ENCODE data around the gene MAP3K20. TPM values are rescaled to one million over a fixed set of nuclear protein-coding genes. Genes with fewer than 3 reads are reported as not detected.

MAP3K20 gene
- total and polyA plus RNA-seq, 10 of the 15 experiments (the other 5 are each of a cell fraction or from before 2014, with no cell fraction given) = 0.04 to 5.6 (median 2.3) TPM

DNA sequence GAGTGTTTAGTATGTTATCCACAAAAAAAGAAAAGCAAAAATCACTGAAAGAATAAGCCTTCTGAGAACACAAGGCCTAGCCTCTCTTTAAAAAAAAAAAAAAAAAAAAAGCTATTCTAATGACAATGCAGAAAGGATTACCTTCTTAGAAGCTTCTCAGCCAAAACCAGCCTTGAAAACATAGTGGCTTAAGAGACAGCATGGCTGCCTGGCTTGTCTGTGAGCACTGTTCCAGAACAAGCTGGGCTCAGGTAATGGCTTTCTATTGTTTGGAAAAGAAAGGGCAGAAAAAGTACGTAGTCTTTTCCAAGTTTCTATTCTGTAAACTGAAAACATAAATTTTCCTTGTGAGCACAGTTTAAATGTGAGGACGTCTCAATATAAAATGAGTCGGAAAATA lies 119.5 kb downstream of the MAP3K20 start:
- BruUV-seq (replicated peaks) = no TSS peak
- ChIA-PET SMC1A (ENCODE audit: uncharacterized antibody, unreplicated experiment) (interaction anchor here (1.1 to 1.5 kb wide), 2 partner anchors 8 to 15 kb away, joined by 3 to 4 read pairs; no protein-coding TSS in a partner anchor), CTCF (interaction anchor here (1.0 kb wide), 1 partner anchor 16 kb away, joined by 4 read pairs; no protein-coding TSS in a partner anchor), POLR2A (no interaction called here), RAD21 (ENCODE audit: unreplicated experiment) (interaction anchor here (0.6 kb wide), 1 partner anchor 68 kb away, joined by 3 read pairs; no protein-coding TSS in a partner anchor)
- Histone ChIP-seq H4K20me1 (ENCODE audit: control insufficient read depth, insufficient read depth) (no peaks in the 10 kb centered on the region), H3K4me2 (ENCODE audit: control insufficient read depth, insufficient read depth) (no peak overlapping the region), H3K9ac (ENCODE audit: control insufficient read depth, insufficient read depth, low read length) (no peak overlapping the region), H3K79me2 (ENCODE audit: control insufficient read depth, insufficient read depth, low read length) (no peaks in the 10 kb centered on the region), H3K36me3 (ENCODE audit: control insufficient read depth in 2 of 2, insufficient read depth in 2 of 2, low read length in 1 of 2) (no peaks in the 10 kb centered on the region), H3K9me3 (replicated peaks; ENCODE audit: control insufficient read depth, insufficient read depth, low read length) (no peaks in the 10 kb centered on the region), H3K4me3 (no peak overlapping the region), H3K27me3 (replicated peaks in 1 of 2; ENCODE audit: control insufficient read depth in 2 of 2, insufficient read depth in 2 of 2, low read length in 1 of 2) (no peaks in the 10 kb centered on the region), H3K4me1 (ENCODE audit: control insufficient read depth, insufficient read depth, low read length) (no peaks in the 10 kb centered on the region), H3K27ac (ENCODE audit: control insufficient read depth, insufficient read depth) (no peak overlapping the region), H2AFZ (ENCODE audit: control insufficient read depth, low read depth, low read length) (no peak overlapping the region)
- no peak for FAIRE-seq
- WGBS (ENCODE audit: insufficient coverage, insufficient replicate concordance, low lambda C conversion rate, missing lambda C conversion rate) = 97% methylated on average over 3 of the region's 3 CpGs
- intact Hi-C loops (cut with micrococcal nuclease; ENCODE audit: unreplicated experiment) (no loop called here), in situ Hi-C loops (cut with MboI) (no loop called here)
- DNase-seq (ENCODE audit: low read depth, low spot score) = no peak
- no peak for ATAC-seq
- TF ChIP-seq, protein P1, sequence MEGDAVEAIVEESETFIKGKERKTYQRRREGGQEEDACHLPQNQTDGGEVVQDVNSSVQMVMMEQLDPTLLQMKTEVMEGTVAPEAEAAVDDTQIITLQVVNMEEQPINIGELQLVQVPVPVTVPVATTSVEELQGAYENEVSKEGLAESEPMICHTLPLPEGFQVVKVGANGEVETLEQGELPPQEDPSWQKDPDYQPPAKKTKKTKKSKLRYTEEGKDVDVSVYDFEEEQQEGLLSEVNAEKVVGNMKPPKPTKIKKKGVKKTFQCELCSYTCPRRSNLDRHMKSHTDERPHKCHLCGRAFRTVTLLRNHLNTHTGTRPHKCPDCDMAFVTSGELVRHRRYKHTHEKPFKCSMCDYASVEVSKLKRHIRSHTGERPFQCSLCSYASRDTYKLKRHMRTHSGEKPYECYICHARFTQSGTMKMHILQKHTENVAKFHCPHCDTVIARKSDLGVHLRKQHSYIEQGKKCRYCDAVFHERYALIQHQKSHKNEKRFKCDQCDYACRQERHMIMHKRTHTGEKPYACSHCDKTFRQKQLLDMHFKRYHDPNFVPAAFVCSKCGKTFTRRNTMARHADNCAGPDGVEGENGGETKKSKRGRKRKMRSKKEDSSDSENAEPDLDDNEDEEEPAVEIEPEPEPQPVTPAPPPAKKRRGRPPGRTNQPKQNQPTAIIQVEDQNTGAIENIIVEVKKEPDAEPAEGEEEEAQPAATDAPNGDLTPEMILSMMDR (IDR thresholded peaks at IDR 0.05 in 2 of 3, conservative IDR thresholded peaks at IDR 0.05 in 1 of 3; ENCODE audit: control insufficient read depth in 2 of 3, extremely low read depth in 1 of 3, insufficient read depth in 1 of 3, low read depth in 3 of 3, low read length in 3 of 3) = no peak
- TF ChIP-seq JUND (IDR thresholded peaks at IDR 0.05; ENCODE audit: low read depth, low read length) (no peak), SMC3 (IDR thresholded peaks at IDR 0.05; ENCODE audit: borderline replicate concordance, low read length) (no peak), NFYA (IDR thresholded peaks at IDR 0.05; ENCODE audit: borderline replicate concordance, low read depth, low read length) (no peak), BHLHE40 (IDR thresholded peaks at IDR 0.05; ENCODE audit: borderline replicate concordance in 1 of 2, low read depth in 2 of 2, low read length in 1 of 2) (no peak), EGR1 (IDR thresholded peaks at IDR 0.05; ENCODE audit: borderline replicate concordance in 1 of 2, low read depth in 2 of 2, low read length in 2 of 2) (no peak), RB1 (IDR thresholded peaks at IDR 0.05; ENCODE audit: borderline replicate concordance) (no peak), NR2C2 (IDR thresholded peaks at IDR 0.05; ENCODE audit: borderline replicate concordance, control insufficient read depth, insufficient read length, low read depth) (no peak), EZH2 (IDR thresholded peaks at IDR 0.05; ENCODE audit: borderline replicate concordance, control insufficient read depth, low read depth, low read length) (no peak), NR2F1 (conservative IDR thresholded peaks at IDR 0.05) (no peak), YY1 (IDR thresholded peaks at IDR 0.05; ENCODE audit: low read depth, low read length) (no peak), GATAD2B (conservative IDR thresholded peaks at IDR 0.05; ENCODE audit: low read depth) (no peak), CREB1 (IDR thresholded peaks at IDR 0.05; ENCODE audit: low read depth) (no peak), RUNX3 (IDR thresholded peaks at IDR 0.05; ENCODE audit: low read length) (no peak)
- TF ChIP-seq, protein P2, sequence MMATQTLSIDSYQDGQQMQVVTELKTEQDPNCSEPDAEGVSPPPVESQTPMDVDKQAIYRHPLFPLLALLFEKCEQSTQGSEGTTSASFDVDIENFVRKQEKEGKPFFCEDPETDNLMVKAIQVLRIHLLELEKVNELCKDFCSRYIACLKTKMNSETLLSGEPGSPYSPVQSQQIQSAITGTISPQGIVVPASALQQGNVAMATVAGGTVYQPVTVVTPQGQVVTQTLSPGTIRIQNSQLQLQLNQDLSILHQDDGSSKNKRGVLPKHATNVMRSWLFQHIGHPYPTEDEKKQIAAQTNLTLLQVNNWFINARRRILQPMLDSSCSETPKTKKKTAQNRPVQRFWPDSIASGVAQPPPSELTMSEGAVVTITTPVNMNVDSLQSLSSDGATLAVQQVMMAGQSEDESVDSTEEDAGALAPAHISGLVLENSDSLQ (IDR thresholded peaks at IDR 0.05) = no peak
- TF ChIP-seq, protein P3, sequence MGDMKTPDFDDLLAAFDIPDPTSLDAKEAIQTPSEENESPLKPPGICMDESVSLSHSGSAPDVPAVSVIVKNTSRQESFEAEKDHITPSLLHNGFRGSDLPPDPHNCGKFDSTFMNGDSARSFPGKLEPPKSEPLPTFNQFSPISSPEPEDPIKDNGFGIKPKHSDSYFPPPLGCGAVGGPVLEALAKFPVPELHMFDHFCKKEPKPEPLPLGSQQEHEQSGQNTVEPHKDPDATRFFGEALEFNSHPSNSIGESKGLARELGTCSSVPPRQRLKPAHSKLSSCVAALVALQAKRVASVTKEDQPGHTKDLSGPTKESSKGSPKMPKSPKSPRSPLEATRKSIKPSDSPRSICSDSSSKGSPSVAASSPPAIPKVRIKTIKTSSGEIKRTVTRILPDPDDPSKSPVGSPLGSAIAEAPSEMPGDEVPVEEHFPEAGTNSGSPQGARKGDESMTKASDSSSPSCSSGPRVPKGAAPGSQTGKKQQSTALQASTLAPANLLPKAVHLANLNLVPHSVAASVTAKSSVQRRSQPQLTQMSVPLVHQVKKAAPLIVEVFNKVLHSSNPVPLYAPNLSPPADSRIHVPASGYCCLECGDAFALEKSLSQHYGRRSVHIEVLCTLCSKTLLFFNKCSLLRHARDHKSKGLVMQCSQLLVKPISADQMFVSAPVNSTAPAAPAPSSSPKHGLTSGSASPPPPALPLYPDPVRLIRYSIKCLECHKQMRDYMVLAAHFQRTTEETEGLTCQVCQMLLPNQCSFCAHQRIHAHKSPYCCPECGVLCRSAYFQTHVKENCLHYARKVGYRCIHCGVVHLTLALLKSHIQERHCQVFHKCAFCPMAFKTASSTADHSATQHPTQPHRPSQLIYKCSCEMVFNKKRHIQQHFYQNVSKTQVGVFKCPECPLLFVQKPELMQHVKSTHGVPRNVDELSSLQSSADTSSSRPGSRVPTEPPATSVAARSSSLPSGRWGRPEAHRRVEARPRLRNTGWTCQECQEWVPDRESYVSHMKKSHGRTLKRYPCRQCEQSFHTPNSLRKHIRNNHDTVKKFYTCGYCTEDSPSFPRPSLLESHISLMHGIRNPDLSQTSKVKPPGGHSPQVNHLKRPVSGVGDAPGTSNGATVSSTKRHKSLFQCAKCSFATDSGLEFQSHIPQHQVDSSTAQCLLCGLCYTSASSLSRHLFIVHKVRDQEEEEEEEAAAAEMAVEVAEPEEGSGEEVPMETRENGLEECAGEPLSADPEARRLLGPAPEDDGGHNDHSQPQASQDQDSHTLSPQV (IDR thresholded peaks at IDR 0.05) = no peak
